GM21526 (cell line): ENCODE data around the gene ELSPBP1.
"Not testable (repeated sequence)": the region's sequence is repeated elsewhere in the genome, so short reads cannot be mapped to it uniquely, and the experiment has no call there.

Experiments
- ATAC-seq: cut with Tn5 transposase; IDR thresholded peaks from one replicate; pipeline ENCODE4 v1.9.1; 2021; ENCODE audit warnings: moderate library complexity; ENCODE audit not compliant: unreplicated experiment, low FRiP score

Gene ELSPBP1

DNA sequence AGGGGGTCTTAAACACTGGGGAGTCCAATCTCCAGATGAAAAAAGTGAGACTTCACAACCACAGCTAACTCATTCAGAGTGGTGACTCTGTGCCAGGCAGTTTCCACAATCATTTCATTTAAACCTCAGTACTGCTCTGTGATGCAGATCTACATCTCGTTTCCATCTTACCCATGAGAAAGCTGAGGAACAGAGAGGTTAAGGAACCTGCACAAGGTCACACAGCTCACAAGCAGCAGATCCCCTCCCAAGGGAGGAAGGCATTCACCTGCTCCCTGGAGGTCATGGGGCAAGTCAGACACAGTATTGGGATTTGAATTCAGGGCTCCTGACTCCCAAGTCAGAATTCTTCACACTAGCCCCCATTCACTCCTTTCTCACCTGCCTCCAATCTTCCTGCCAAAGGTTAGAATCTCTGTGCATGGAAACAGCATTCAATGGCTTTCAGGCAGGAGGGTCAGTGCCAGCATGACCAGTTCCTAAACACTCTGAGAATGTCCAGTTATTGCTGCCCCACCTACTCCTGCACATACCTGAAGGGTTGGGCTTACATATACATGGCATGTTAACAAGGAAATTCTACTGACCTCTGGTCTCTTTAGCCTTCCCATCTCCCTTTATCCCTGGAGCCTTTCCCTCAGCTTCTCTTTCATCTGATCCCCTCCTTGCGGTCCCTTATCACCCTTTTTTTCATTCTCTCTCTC, 47.6 kb downstream of the ELSPBP1 start:
- ATAC-seq = no peak

- no peak for ATAC-seq
Observed at GRCh38 chr19:48043675-48044258, 49.3 kb downstream of the ELSPBP1 start, which contains the start of gene CABP5. Gene CABP5, minus strand, starts transcription at chr19:48044079. Its CDS starts 157 bp downstream, at chr19:48043922.

DNA sequence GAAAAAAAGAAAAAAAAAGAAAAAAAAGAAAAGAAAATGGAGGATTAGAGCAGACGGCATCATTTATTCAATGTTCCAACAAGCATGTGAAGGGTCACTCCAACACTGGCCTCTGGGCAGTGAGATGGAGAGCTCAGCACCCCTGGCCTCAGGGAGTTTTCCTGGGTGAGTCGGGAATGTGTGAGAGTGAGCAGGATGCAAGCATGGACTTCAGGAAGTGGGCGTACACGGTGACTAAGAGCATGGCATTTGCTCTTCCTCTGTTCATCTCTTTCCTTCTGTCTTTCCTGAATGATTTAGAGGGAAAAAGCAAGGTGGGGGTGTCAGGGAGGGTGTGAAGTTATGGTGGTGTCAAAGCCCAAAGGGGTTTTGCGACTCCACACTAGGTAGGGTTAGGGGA, 50.1 kb downstream of the ELSPBP1 start:
- ATAC-seq = no peak

DNA sequence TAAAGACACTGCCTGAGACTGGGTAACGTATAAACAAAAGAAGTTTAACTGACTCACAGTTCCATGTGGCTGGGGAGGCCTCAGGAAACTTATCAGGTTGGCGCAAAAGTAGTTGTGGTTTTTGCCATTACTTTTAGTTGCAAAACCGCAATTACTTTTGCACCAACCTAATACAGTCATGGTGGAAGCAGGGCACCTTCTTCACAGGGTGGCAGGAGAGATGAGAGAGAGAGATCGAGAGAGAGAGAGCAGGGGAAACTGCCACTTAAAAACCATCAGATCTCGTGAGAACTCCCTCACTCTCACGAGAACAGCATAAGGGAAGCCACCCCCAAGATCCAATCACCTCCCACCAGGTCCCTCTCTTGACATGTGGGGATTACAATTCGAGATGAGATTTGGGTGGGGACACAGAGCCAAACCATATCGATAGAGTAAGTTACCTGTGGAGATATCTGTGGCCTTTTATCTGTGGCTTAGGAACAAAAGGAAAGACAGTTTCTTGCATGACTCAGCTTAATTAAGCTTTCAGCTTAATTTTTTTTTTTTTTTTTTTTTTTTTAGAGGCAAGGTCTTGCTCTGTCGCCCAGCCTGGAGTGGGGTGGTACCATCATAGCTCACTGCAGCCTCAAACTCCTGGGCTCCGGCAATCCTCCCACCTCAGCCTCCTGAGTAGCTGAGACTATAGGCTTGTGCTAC, 57.1 kb downstream of the ELSPBP1 start:
- ATAC-seq = no peak

DNA sequence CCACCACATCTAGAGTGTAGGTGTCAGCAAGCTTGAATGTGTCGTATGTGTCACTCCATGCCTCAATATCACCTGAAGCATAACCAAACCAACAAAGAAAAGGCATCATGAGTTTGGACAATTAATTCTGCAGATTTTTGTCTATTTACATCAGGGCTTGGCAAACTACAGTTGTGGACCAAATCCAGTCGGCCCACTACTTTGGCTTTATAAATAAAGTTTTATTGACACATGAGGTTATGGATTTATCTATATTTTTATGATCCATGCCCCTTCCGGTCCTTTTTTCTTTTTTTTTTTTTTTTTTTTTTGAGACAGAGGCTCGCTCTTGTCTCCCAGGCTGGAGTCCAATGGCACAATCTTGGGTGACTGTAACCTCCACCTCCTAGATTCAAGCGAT, 58.6 kb downstream of the ELSPBP1 start:
- no peak for ATAC-seq

GRCh38 chr19:48053856-48054255, 59.4 kb downstream of the ELSPBP1 start:
- no peak for ATAC-seq

GRCh38 chr19:48059331-48059730, 64.9 kb downstream of the ELSPBP1 start:
- ATAC-seq = no peak

DNA sequence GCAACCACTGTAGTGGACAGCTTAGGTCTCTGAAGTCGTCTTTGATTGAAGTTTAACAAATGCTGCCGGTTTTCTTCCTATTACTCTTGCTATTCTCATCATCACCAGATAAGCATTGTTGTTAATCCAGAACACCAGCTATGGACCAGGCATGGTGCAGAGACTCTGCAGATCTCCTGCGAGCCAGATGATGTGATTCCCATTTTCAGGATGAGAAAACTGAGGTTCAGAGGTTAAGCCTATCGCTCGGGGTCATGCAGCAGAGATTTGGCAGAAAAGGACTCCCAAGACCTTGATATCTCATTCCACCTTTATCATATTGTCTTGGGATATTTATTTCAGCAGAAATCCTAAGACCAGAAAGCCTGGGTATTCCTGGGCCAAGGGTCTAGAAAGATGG, 65.9 kb downstream of the ELSPBP1 start:
- no peak for ATAC-seq

DNA sequence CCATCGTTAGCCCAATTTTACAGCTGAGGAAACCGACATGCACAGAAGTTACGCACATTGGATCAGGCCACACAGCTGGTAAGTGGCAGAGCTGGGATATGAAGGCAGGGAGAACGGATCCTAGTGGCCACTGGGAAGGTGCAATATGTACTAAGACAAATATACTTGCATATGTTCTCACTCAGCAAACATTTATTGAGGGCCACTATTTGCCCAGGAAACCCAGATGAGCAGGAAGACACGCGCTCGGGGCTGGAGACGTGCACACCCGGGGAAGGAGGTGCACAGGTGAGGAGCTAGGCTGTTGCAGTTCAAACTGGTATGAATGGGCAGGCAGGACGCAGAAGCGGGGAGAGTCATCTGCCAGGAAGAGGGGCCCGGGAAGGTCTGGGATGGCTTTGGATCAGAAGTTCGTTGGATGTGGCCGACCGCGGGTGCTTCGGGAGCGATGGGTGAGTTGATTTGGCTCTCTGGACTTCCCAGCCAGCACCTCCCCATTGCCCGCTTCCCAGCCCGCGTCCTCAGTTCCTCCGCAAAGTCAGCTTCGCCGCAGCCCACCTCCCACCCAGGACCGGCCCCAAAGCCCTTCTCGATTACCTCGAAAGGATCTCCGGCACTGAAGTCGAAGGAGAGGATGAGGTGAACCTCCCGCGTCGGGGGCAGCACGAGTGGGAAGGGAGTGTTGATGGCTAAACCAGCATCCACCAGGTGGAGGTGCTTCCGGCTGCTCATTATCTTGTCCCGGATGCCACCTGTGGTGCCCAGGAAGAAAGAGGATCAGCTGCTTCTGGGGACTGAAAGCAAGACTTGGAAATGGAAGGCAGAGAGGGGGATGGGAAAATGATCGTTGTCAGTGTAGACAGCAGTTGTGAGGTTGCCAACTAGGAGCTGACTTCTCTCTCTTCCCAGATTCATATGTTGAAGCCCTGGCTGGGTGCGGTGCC, 67.2 kb downstream of the ELSPBP1 start:
- ATAC-seq = no peak

DNA sequence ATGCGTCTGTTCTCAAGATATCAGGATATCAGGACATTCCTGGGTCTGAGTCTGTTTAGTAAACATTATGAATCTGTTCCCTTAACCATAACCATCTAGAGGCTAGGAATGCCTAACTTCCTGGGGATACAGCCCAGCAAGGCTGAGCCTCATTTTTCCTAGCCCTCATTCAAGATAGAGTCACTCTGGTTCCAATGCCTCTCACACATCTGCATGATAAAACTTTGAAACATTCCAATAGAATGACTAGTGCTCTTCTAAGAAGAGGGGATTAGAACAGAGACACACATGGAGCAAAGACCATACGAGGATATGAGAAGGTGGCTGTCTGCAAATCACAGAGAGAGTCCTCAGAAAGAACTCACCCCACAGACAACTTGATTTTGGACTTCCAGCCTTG, 70.1 kb downstream of the ELSPBP1 start:
- ATAC-seq = no peak

DNA sequence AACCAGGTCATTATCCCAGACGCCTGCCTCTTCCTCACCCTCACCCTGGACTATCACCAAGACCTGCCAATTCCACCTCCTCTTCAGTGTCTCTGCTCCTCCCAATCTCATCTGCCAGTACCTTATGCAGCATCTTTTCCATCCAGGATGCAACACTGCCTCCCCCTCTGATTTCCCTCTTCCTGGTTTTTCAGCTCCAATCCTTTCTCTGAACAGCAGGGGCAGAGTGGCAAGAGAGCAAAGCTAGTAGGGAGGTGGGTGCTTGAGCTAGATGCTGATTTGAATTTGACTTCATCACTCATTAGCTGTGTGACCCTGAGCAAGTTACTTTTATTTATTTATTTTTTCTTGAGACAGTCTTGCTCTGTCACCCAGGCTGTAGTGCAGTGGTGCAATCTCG, 75.0 kb downstream of the ELSPBP1 start:
- no peak for ATAC-seq

DNA sequence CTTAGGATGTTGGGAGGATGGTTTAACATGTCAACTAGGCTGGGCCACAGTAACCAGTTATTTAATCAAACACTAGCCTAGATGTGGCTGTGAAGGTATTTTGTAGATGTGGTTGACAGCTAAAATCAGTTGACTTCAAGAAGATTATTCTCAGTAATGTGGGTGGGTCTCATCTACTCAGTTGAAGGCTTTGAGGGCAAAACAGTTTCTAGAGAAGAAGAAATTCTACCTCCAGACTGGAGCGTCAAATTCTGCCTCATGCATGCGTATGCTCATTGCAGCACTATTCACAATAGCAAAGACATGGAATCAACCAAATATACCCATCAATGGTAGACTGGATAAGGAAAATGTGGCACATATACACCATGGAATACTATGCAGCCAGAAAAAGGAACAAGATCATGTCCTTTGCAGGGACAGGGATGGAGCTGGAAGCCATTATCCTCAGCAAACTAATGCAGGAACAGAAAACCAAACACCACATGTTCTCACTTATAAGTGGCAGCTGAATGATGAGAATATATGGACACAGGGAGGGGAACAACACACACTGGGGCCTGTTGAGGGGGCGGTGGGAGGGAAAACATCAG, 75.8 kb downstream of the ELSPBP1 start:
- not testable (repeated sequence) for ATAC-seq
